HUES48 (cell line): Measurements from ENCODE around the gene QRSL1.
A peak's percentile ranks its signal among the peaks of the same experiment; 100 is the strongest.

ENCODE experiments used
- H3K27ac ChIP-seq: one replicate; pipeline ENCODE4 v1.7.0; 2013; ENCODE audit warnings: low read depth, low read length, inconsistent platforms
- H3K27me3 ChIP-seq: 2 replicates; pipeline ENCODE4 v1.6.1; 2013; ENCODE audit warnings: mild to moderate bottlenecking, low read length; ENCODE audit not compliant: control insufficient read depth, insufficient read depth
- H3K36me3 ChIP-seq: 2 replicates; pipeline ENCODE4 v1.6.1; 2013; ENCODE audit warnings: low read length; ENCODE audit not compliant: control insufficient read depth, insufficient read depth
- H3K4me1 ChIP-seq: 2 replicates; pipeline ENCODE4 v1.6.1; 2013; ENCODE audit warnings: mild to moderate bottlenecking, low read length; ENCODE audit not compliant: control insufficient read depth, insufficient read depth
- H3K4me3 ChIP-seq: 2 replicates; pipeline ENCODE4 v1.5.1; 2013; ENCODE audit warnings: mild to moderate bottlenecking, low read depth, low read length
- H3K9ac ChIP-seq: 2 replicates; pipeline ENCODE4 v1.6.1; 2013; ENCODE audit warnings: mild to moderate bottlenecking, low read depth, low read length, moderate library complexity
- H3K9me3 ChIP-seq: 2 replicates; pipeline ENCODE4 v1.6.1; 2013; ENCODE audit warnings: low read length; ENCODE audit not compliant: control insufficient read depth, insufficient read depth

QRSL1 gene

GRCh38 chr6:106642476-106642875 is 13.1 kb downstream of the QRSL1 start:
- no peak overlapping the region for H3K27ac ChIP-seq
- H3K9ac ChIP-seq = no peak overlapping the region
- H3K27me3 ChIP-seq = no peaks in the 10 kb centered on the region
- H3K4me1 ChIP-seq = peaks cover 2% of the 10 kb centered on the region; the same call in 1 of the 2 replicates
- H3K9me3 ChIP-seq = no peaks in the 10 kb centered on the region
- H3K36me3 ChIP-seq = peaks cover 66% of the 10 kb centered on the region
- no peak overlapping the region for H3K4me3 ChIP-seq

GRCh38 chr6:106643061-106643460 is 13.7 kb downstream of the QRSL1 start:
- no peaks in the 10 kb centered on the region for H3K4me1 ChIP-seq
- H3K36me3 ChIP-seq = peaks cover 66% of the 10 kb centered on the region

GRCh38 chr6:106648651-106649308 is 19.4 kb downstream of the QRSL1 start:
- no peak overlapping the region for H3K27ac ChIP-seq
- no peaks in the 10 kb centered on the region for H3K9me3 ChIP-seq
- H3K4me1 ChIP-seq = no peaks in the 10 kb centered on the region
- H3K36me3 ChIP-seq = peaks cover 78% of the 10 kb centered on the region
- no peak overlapping the region for H3K4me3 ChIP-seq
- H3K27me3 ChIP-seq = no peaks in the 10 kb centered on the region
- H3K9ac ChIP-seq = no peak overlapping the region

More at GRCh38 chr6:106643061-106643460, 13.7 kb downstream of the QRSL1 start:
- Histone ChIP-seq H3K27ac (no peak overlapping the region), H3K4me3 (no peak overlapping the region), H3K9ac (no peak overlapping the region), H3K9me3 (no peaks in the 10 kb centered on the region), H3K27me3 (no peaks in the 10 kb centered on the region)

DNA sequence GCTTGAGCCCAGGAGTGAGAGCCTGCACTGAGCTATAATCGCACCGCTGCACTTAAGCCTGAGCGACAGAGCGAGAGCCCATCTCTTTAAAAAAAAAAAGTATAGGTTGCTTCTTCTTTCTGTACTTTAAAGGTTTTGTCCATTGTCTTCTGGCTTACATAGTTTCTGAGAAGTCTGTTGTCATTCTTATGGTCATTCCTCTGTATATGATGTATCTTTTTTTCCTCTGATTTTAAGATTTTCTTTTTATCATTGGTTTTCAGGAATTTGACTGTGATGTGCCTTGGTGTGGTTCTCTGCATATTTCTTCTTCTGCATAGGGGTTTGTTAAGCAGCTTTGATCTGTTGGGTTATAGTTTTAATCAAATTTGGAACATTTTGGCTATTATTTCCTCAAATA is 29.1 kb downstream of the QRSL1 start:
- H3K9ac ChIP-seq = no peak overlapping the region
- no peak overlapping the region for H3K27ac ChIP-seq
- peaks cover 64% of the 10 kb centered on the region for H3K36me3 ChIP-seq
- H3K27me3 ChIP-seq = no peaks in the 10 kb centered on the region
- H3K4me1 ChIP-seq = peaks cover 11% of the 10 kb centered on the region
- H3K9me3 ChIP-seq = peaks cover 7% of the 10 kb centered on the region
- H3K4me3 ChIP-seq = no peak overlapping the region

GRCh38 chr6:106659859-106660258 is 30.5 kb downstream of the QRSL1 start:
- Histone ChIP-seq H3K27ac (peak overlapping the region; percentile 45), H3K4me1 (peaks cover 11% of the 10 kb centered on the region), H3K9me3 (peaks cover 7% of the 10 kb centered on the region), H3K4me3 (no peak overlapping the region), H3K36me3 (peaks cover 65% of the 10 kb centered on the region), H3K9ac (no peak overlapping the region), H3K27me3 (no peaks in the 10 kb centered on the region)

DNA sequence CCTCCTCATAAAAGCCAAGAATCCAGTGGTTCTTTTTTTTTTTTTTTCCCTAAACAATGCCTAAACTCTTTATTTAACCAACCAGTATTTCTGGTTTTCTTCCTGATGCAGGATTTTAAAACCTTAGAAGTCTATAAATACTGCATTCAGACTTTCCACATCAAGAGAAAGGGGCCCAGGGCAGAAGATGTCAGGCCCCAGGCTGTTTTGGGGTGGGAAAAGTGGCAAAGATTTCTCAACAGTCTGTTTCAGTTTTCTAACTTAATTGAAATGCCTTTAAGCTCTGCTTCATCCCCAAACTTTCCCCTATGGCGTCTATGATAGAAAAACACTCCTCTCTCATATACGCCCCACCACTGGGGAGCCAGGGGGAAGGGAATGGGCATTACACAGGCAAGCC is 33.1 kb downstream of the QRSL1 start:
- Histone ChIP-seq H3K4me1 (peaks cover 21% of the 10 kb centered on the region), H3K36me3 (peaks cover 50% of the 10 kb centered on the region), H3K27me3 (no peaks in the 10 kb centered on the region), H3K4me3 (no peak overlapping the region), H3K9ac (no peak overlapping the region), H3K27ac (no peak overlapping the region), H3K9me3 (peaks cover 7% of the 10 kb centered on the region; the same call in 1 of the 2 replicates)

- peaks cover 10% of the 10 kb centered on the region for H3K4me1 ChIP-seq
- H3K27ac ChIP-seq = peak overlapping the region; percentile 11
- peaks cover 35% of the 10 kb centered on the region for H3K36me3 ChIP-seq
- H3K9ac ChIP-seq = no peak overlapping the region
- no peak overlapping the region for H3K4me3 ChIP-seq
- no peaks in the 10 kb centered on the region for H3K27me3 ChIP-seq
- no peaks in the 10 kb centered on the region for H3K9me3 ChIP-seq
Measured at GRCh38 chr6:106666282-106667021, 37.1 kb downstream of the QRSL1 start.

DNA sequence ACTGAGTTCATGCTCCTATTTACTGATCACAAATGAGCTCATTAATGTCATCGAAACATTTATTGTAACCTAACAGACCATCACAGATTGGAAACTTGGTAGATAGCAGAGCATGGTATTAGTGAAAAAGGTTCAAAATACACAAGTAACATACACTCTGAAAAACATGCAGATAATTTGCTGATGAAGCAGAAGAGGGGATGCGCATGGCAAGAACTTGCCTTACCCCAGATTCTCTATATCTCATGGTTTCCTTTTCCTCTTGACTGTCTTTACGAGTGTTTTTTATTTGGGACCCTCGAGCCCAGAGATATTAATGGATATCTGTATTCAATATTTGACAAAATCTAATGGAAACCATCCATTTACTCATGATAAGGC is 37.6 kb downstream of the QRSL1 start:
- Histone ChIP-seq H3K27me3 (no peaks in the 10 kb centered on the region), H3K36me3 (peaks cover 35% of the 10 kb centered on the region), H3K9me3 (no peaks in the 10 kb centered on the region), H3K4me1 (peaks cover 14% of the 10 kb centered on the region), H3K9ac (no peak overlapping the region), H3K27ac (peak overlapping the region; percentile 11), H3K4me3 (no peak overlapping the region)

DNA sequence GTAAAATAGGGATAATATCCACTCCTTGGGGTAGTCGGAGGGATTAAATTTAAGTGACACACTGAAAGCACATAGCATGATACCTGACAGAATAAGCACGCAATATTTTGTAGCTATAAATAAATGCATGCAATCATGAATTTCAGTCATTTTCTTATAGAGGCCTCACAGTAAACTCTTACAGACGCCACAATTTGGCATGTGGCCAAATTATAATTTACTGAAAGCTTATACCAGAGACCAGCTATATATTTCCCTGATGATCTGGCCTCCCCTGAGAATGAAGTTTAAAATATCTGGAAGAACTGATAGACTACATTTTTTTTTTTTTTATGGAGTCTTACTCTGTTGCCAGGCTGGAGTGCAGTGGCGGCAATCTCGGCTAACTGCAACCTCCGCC is 40.9 kb downstream of the QRSL1 start:
- Histone ChIP-seq H3K4me1 (peaks cover 23% of the 10 kb centered on the region), H3K27me3 (no peaks in the 10 kb centered on the region), H3K4me3 (no peak overlapping the region), H3K36me3 (peaks cover 7% of the 10 kb centered on the region), H3K9me3 (no peaks in the 10 kb centered on the region), H3K9ac (no peak overlapping the region), H3K27ac (no peak overlapping the region)

GRCh38 chr6:106671651-106672050 is 42.3 kb downstream of the QRSL1 start:
- Histone ChIP-seq H3K9me3 (no peaks in the 10 kb centered on the region), H3K27ac (no peak overlapping the region), H3K9ac (no peak overlapping the region), H3K4me1 (peaks cover 18% of the 10 kb centered on the region), H3K36me3 (no peaks in the 10 kb centered on the region), H3K4me3 (no peak overlapping the region), H3K27me3 (no peaks in the 10 kb centered on the region)

DNA sequence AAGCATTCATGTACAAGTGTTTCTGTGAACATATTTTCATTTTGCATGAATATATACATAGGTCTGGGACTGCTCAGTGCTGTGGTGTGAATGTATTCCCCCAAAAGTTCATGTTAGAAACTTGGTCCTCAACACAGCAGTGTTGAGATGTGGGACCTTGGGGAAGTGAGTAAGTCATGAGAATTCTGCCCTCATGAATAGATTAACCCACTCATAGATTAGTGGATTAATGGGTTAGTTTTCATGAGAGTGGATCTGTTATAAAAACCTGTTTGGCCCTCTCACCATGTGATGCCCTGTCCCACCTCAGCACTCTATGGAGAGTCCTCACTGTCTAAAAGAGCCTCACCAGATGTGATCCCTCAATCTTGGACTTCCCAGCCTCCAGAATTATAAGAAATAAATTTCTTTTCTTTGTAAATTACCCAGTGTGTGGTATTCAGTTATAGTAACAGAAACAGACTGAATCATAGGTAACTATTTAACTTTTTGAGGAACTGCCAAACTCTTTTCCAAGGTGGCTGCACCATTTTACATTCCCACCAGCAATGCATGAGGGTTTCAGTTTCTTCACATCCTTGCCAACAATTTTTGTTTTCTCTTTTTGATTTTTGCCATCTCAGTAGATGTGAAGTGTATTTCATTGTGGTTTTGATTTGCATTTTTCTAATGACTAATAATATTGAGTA is 45.3 kb downstream of the QRSL1 start:
- Histone ChIP-seq H3K4me1 (peaks cover 14% of the 10 kb centered on the region), H3K27ac (no peak overlapping the region), H3K4me3 (no peak overlapping the region), H3K9ac (no peak overlapping the region), H3K9me3 (no peaks in the 10 kb centered on the region), H3K27me3 (no peaks in the 10 kb centered on the region), H3K36me3 (no peaks in the 10 kb centered on the region)
